Loucy (cell line): ENCODE results near the gene CLEC2B.

Source experiments
- H2AFZ ChIP-seq: fragments of 200-600 bp; sonication (generic); 2 replicates; pipeline ENCODE4 v1.6.0; 2016; ENCODE audit warnings: antibody characterized with exemption, mild to moderate bottlenecking, low read length, moderate library complexity
- H3F3A ChIP-seq: fragments of 200-600 bp; 2 replicates; pipeline ENCODE4 v1.6.0; 2016; ENCODE audit warnings: antibody characterized with exemption, low read depth, mild to moderate bottlenecking
- H3K27me3 ChIP-seq: fragments of 200-600 bp; sonication (generic); 2 replicates; pipeline ENCODE4 v1.6.1; 2014; ENCODE audit warnings: low read length, mild to moderate bottlenecking; ENCODE audit not compliant: insufficient read depth, poor library complexity, severe bottlenecking
- H3K36me3 ChIP-seq: fragments of 200-600 bp; sonication (generic); 2 replicates; pipeline ENCODE4 v1.6.1; 2016; ENCODE audit warnings: low read length; ENCODE audit not compliant: insufficient read depth
- H3K4me1 ChIP-seq: fragments of 200-600 bp; sonication (generic); 2 replicates; pipeline ENCODE4 v1.5.1; 2014; ENCODE audit warnings: low read length, mild to moderate bottlenecking; ENCODE audit not compliant: insufficient read depth, poor library complexity, severe bottlenecking
- H3K4me2 ChIP-seq: fragments of 200-600 bp; sonication (generic); 2 replicates; pipeline ENCODE4 v1.6.0; 2014; ENCODE audit warnings: antibody characterized with exemption, low read length, low read depth, mild to moderate bottlenecking; ENCODE audit not compliant: poor library complexity, severe bottlenecking
- H3K4me3 ChIP-seq: fragments of 200-600 bp; sonication (generic); 2 replicates; pipeline ENCODE4 v1.5.1; 2014; ENCODE audit warnings: low read length, mild to moderate bottlenecking, mixed read lengths; ENCODE audit not compliant: poor library complexity, severe bottlenecking
- H3K79me2 ChIP-seq: fragments of 200-600 bp; sonication (generic); 2 replicates; pipeline ENCODE4 v1.6.1; 2014; ENCODE audit warnings: low read length; ENCODE audit not compliant: insufficient read depth
- H3K9ac ChIP-seq: fragments of 200-600 bp; sonication (generic); 2 replicates; pipeline ENCODE4 v1.6.0; 2014; ENCODE audit warnings: mild to moderate bottlenecking, low read depth, low read length, moderate library complexity; ENCODE audit not compliant: poor library complexity, severe bottlenecking
- H3K9me2 ChIP-seq: fragments of 200-600 bp; sonication (generic); replicated peaks from 2 replicates; pipeline ENCODE4 v1.6.1; 2016; ENCODE audit warnings: low read depth, low read length, mixed read lengths
- H3K9me3 ChIP-seq: fragments of 200-600 bp; sonication (generic); 2 replicates; pipeline ENCODE4 v1.6.1; 2014; ENCODE audit warnings: mild to moderate bottlenecking, antibody characterized with exemption, low read length, low read depth; ENCODE audit not compliant: insufficient read depth
- H4K20me1 ChIP-seq: fragments of 200-600 bp; sonication (generic); 2 replicates; pipeline ENCODE4 v1.6.0; 2014; ENCODE audit warnings: antibody characterized with exemption, low read length, mild to moderate bottlenecking; ENCODE audit not compliant: insufficient read depth, poor library complexity, severe bottlenecking
- EZH2phosphoT487 ChIP-seq: fragments of 200-600 bp; IDR thresholded peaks from 2 replicates; pipeline ENCODE4 v1.6.1; 2018; ENCODE audit warnings: antibody characterized with exemption, mild to moderate bottlenecking, moderate library complexity, borderline replicate concordance

CLEC2B gene

DNA sequence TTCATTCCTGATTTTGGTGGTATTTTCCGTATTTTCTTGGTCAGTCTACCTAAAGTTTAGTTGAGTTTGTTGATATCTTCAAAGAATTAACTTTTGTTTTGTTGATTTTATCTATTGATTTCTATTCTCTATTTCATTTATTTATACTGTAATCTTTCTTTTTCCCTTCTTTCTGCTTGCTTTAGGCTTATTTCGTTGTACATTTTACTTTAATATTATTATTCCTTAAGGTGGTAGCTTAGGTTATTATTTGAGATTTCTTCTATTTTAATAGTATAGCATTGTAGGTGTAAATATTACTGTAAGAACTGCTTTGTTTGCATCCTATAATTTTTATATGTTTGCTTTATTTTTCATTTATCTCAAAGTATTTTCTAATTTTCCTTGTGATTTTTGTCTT lies 63.3 kb downstream of the CLEC2B start:
- peaks cover 9% of the 10 kb centered on the region for H3K4me1 ChIP-seq
- H3K9ac ChIP-seq = no peak overlapping the region
- TF ChIP-seq EZH2phosphoT487 = no peak
- H3K4me3 ChIP-seq = no peak overlapping the region
- no peaks in the 10 kb centered on the region for H4K20me1 ChIP-seq
- H3K36me3 ChIP-seq = no peaks in the 10 kb centered on the region
- no peaks in the 10 kb centered on the region for H3K27me3 ChIP-seq
- H3K4me2 ChIP-seq = no peak overlapping the region
- H3K9me3 ChIP-seq = no peaks in the 10 kb centered on the region
- H3F3A ChIP-seq = no peaks in the 10 kb centered on the region
- no peak overlapping the region for H2AFZ ChIP-seq
- H3K9me2 ChIP-seq = no peaks in the 10 kb centered on the region
- H3K79me2 ChIP-seq = no peaks in the 10 kb centered on the region
